HG03575 (cell line): ENCODE data around the gene COL8A1.

Source experiments
- ATAC-seq: cut with Tn5 transposase; IDR thresholded peaks from one replicate; pipeline ENCODE4 v1.9.1; 2021; ENCODE audit not compliant: unreplicated experiment, insufficient number of reproducible peaks, low FRiP score; ENCODE audit errors: extremely low read depth

The COL8A1 gene

GRCh38 chr3:99637016-99637367 is 1.4 kb upstream of the COL8A1 start:
- no peak for ATAC-seq

DNA sequence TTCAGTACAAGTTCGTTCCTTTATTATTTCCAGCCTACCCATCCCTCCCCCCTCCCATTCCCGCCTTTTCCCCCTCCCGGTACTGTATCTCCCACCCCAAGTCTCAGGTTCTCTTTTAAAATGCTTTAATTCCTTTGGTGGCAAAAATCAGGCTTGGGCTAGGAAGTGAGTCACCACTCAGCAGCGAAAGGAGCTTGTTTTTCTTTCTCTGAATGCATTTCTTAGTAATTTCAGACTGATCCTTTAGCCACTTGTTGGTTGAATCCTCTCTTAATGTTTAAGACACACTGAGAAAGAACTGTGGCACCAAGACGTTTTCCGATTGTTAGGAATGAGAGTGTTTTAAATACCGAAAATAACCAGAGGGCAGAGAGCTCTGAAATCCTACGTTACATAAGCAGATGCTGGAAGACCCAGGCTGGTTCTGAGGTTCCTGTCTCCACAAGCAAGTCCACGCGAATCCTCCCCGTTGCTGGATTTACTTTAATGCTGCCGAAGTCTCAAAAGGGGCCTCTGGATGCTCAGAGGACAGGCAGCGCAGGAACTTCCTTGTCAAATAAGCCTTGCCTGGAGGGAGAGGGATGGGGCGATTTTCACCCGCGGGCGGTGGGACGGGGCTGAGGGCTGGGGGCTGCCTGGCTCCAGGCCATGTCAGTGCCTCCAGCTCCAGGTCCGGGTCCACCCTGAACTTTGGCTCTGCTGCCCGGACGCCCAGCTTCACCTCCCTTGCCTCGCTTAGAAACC is 854 bp upstream of the COL8A1 start:
- ATAC-seq: no peak

DNA sequence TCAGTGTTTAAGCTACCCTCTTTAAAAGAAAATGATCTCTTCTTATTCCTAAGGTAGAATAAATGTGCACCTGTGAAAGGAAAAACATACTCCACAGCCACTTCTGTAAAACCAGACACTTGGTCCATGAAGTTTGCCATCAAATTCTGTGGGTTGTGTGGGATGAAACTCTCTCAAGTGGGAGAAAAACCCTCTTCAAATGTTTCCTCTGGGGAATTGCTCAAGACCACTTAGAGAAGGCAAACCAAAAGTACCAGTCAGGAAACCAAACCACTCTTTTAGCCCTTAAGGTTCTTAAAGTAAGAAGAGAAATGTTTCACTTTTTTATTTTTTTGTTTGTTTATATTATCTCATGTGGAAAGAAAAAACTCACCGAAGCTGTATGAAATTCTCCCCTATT is 1.2 kb downstream of the COL8A1 start:
- no peak for ATAC-seq

GRCh38 chr3:99640214-99640851 is 1.9 kb downstream of the COL8A1 start:
- no peak for ATAC-seq

DNA sequence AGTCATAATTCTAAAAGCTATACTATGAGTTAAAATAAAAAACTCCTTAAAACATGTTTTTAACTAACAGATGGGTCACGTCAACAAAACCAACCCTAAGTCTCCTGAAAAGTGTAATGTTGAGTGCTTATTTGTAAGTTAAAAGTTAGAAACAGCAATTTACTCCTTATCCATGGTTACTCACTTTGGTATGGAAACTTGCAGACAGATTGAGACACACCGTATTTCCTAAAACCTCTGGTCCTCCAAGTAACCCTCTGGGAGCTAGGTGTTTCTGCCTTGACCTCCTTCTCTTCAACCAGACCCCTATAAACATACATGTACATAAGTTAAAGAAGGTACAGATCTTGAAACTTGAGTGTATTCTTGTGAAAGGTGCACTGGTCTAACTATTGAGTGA is 3.1 kb downstream of the COL8A1 start:
- no peak for ATAC-seq

- ATAC-seq: no peak
Observed at GRCh38 chr3:99641982-99642381, 3.6 kb downstream of the COL8A1 start.

DNA sequence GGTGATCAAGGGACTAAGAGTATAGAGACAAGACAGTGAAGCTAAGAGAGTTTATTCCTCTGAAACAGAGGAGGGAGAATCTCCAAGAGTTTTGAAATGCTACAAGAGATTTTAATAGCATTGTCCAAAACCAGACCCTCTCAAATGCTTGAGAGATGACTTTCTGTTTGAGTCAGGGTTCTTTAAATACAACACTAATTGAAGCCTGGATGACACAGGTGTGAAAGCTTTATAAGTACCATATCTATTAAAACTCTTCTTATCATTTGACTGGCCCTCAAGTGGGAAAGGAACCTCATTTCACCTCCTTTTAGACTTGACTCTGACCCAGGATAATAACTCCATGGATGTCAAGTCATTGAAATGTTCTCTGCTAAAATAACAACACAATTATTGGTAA is 5.6 kb downstream of the COL8A1 start:
- no peak for ATAC-seq

- no peak for ATAC-seq
Observed at GRCh38 chr3:99644746-99645145, 6.4 kb downstream of the COL8A1 start.

DNA sequence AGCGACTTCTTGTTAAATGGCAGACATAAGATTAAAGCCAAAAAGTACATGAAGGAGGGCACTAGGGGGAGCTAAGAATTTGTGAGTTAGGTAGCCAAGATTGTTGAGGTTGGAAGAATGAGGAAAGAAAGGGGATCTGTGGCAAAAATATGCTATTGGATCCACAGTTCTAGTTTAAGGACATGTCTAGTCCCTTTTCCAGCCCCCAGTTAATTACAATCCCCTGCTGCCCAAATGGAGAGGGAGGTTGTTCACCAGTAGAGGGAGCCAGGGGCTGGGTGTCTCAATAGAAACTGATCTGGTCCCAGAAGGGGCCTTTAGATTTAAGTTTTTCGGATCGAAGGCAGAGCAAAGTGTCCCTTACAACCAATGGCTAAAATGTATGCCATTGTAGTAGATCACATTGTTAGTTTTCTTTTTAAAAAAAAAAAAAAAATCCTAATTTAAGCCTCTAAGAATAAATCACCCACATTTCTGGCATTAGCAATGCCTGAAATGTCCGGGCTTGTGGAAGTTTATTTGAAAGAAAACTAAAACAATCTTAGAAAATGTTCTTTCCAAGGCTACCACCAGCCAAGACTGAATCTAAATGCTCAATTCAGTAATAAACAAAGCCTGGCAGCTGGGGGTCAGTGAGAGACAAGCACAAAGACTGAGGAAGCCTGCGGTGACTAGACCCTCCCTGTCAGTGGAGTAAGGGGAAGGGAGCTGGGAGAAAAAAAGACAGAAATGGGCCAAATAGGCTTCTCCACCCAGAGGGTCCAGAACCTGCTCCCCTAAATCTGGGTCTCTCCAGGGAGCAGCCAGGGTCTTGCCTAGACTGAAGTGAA is 7.1 kb downstream of the COL8A1 start:
- no peak for ATAC-seq

GRCh38 chr3:99646107-99646435 is 7.7 kb downstream of the COL8A1 start:
- no peak for ATAC-seq

DNA sequence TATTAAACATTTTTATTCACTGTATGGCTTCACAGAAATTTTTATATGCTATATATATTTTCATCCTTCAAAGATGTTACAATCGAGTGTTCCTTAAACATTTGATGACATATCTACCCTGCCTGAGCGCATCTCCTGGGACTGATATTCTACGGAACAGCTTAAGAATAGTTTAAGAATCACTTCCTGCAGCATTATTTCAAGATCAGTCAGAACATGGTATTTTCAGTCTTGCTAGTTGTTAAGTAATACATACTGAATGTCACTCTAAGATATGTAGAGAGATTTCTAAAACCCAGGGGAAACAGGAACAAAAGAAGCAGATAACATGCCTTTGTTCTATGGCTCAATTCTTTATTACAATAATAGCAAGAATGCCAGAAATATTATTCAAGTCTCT is 8.7 kb downstream of the COL8A1 start:
- ATAC-seq: no peak

- no peak for ATAC-seq
Observed at GRCh38 chr3:99648101-99648500, 9.7 kb downstream of the COL8A1 start.

DNA sequence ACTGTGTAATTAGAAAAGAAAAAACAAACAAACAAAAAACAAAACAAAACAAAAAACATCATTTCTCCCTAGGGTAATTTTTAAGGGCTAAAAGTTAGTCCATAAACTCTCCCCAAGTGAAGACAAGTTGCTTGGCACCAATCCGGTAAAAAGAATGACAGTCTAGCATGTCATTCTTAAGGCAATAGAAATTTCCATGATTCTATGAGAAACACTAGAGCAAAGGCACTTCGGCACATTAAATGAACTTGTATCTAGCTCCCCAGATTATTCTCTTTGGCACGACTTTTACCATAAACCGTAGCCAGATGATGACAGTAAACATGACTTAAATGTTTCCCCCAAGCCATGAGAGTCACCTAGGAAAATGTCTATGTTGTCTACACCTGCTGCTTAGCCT is 10.1 kb downstream of the COL8A1 start:
- ATAC-seq: no peak

- ATAC-seq: no peak
Observed at GRCh38 chr3:99651531-99651930, 13.1 kb downstream of the COL8A1 start.

DNA sequence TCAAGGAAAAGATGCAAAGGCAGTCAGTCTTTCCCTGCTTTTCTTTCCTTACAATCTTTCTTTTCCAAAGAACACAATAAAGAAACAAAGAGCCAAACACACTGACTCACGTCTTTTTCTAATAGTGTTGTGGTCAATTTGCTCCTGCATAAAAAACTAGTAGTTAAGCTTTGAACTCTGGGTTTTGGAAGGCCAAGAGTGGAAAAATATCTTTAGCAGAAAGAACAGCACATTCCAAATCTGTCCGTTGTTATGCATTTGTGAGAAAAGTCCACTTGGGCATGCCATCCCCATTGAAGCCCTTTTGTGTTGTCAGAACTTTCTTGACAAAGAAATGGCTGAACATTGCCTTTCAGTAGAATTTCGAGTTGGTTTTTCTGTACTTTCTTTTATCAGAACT is 18.2 kb downstream of the COL8A1 start:
- no peak for ATAC-seq

DNA sequence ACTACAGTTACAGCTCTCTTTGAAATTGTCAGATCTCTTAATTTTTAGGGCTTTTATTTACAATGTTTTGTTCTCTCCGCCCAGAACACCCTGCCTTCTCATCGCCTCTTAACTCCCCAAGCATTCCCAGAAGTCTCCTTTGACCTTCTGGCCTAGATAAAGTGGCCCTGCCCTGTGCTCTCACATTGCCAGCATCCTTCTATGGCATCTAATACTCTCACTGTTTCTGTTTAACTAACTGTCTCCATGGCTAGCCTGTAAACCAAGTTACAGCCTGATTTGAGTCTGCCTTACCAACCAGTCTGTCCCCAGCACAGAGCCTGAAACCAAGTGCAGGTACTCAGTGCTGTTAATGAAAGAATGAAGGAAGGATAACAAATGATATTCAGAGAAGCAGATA is 19.9 kb downstream of the COL8A1 start:
- no peak for ATAC-seq

- ATAC-seq: no peak
Observed at GRCh38 chr3:99659032-99659431, 20.6 kb downstream of the COL8A1 start.

DNA sequence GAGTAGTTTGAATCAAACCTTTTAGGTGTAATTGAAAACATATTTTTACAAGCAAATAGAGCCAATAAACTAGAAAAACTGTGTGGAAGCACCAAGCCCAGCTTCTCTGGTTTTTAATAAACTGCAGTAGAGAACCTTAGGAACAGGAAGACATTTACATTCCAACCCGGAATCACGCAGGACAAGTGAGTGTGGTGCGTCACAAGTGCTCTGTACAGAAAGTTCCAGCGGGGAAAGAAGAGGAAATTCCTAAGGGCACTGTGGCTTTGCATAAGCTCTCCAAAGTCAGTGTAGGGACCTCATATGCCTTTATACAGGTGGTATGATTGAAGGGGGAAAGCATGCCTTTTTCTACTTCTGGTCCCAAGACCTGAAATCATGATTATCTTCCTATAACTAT is 21.6 kb downstream of the COL8A1 start:
- ATAC-seq: no peak

DNA sequence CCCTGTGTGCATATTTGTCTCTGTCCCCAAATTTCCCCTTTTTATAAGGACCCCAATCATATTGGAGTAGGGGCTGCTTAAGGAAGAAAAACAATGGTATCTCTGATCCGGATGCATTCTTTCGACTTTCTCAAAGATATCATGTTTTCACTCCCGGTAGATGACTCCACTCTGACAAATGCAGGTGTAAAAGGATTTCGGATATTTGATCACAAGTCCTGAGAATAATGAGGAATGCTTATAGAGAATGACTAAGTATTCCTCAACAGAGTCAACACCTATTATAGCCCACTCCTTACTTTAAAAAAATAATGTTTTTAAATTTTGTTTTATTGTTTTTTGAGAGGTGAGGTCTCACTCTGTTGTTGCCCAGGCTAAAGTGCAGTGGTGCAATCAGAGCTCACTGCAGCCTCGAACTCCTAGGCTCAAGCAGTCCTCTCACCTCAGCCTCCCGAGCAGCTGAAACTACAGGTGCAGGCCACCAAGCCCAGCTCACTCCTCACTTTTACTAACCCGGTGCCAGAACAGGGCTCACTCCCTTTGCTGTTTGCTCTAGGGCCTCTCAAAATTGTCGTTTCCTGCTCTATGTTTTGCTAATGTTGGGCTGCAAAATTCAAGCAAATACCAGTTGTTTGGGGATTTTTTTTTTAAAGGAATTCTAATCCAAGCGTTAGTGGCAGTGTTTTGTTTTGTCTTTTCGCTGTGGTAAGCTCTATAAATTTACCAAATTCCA is 24.6 kb downstream of the COL8A1 start:
- no peak for ATAC-seq

GRCh38 chr3:99663977-99664376 is 25.6 kb downstream of the COL8A1 start:
- ATAC-seq: no peak
